ENCODE data around the gene C5orf58.

DNA sequence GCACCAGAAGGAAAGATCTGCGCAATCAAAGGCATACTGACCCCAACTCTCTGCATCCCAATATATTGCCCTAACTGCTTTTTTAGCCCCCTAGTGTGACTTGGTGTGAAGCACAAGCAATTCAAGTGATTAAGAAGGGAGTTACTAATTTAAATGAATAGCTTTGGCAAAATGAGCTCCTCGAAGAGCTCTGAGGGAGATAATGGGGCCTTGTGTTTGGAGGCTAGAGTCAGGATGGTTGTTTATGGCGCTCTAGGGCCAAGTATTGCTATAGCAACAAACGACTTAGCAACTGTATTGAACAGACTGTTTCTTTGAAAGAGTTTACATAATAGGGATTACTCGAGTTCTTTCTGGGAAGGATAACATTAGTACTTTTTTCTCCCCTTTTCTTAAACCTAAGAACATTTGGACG lies 11.5 kb upstream of the C5orf58 start:
- TF ChIP-seq, protein P1, sequence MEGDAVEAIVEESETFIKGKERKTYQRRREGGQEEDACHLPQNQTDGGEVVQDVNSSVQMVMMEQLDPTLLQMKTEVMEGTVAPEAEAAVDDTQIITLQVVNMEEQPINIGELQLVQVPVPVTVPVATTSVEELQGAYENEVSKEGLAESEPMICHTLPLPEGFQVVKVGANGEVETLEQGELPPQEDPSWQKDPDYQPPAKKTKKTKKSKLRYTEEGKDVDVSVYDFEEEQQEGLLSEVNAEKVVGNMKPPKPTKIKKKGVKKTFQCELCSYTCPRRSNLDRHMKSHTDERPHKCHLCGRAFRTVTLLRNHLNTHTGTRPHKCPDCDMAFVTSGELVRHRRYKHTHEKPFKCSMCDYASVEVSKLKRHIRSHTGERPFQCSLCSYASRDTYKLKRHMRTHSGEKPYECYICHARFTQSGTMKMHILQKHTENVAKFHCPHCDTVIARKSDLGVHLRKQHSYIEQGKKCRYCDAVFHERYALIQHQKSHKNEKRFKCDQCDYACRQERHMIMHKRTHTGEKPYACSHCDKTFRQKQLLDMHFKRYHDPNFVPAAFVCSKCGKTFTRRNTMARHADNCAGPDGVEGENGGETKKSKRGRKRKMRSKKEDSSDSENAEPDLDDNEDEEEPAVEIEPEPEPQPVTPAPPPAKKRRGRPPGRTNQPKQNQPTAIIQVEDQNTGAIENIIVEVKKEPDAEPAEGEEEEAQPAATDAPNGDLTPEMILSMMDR (IDR thresholded peaks at IDR 0.05), result no peak
- TF ChIP-seq POLR2A (IDR thresholded peaks at IDR 0.05), result no peak
